NCI-H2171 treated with DMSO at 0.1 percent for 48 hours (cell line): ENCODE measurements around the gene ASIC2.

Source experiments
- DNase-seq: peaks from one replicate; lab custom pipeline; 2025; lab: John Stamatoyannopoulos, UW

Gene ASIC2

GRCh38 chr17:33154869-33155455 lies 138.1 kb downstream of the ASIC2 start:
- peak; percentile 76 for DNase-seq

- no peak for DNase-seq
These were observed 140.3 kb downstream of the ASIC2 start for GRCh38 chr17:33152783-33153182.

- DNase-seq: no peak
These were observed 141.5 kb downstream of the ASIC2 start for GRCh38 chr17:33151565-33151964.

- DNase-seq: no peak
These were observed 147.2 kb downstream of the ASIC2 start for GRCh38 chr17:33145941-33146340.

GRCh38 chr17:33144837-33145236 lies 148.3 kb downstream of the ASIC2 start:
- no peak for DNase-seq

GRCh38 chr17:33142705-33143299 lies 150.3 kb downstream of the ASIC2 start:
- DNase-seq: no peak

GRCh38 chr17:33140413-33141099 lies 152.5 kb downstream of the ASIC2 start:
- no peak for DNase-seq

GRCh38 chr17:33138627-33139026 lies 154.5 kb downstream of the ASIC2 start:
- DNase-seq: no peak

- DNase-seq: no peak
These were observed 155.7 kb downstream of the ASIC2 start for GRCh38 chr17:33137426-33137825.

- no peak for DNase-seq
These were observed 157.4 kb downstream of the ASIC2 start for GRCh38 chr17:33135691-33136090.

- DNase-seq: no peak
These were observed 161.5 kb downstream of the ASIC2 start for GRCh38 chr17:33131620-33132019.

GRCh38 chr17:33127706-33128105 lies 165.4 kb downstream of the ASIC2 start:
- no peak for DNase-seq

GRCh38 chr17:33126086-33126485 lies 167.0 kb downstream of the ASIC2 start:
- DNase-seq: no peak

GRCh38 chr17:33125552-33125950 lies 167.5 kb downstream of the ASIC2 start:
- no peak for DNase-seq

GRCh38 chr17:33124871-33125551 lies 168.1 kb downstream of the ASIC2 start:
- no peak for DNase-seq

- DNase-seq: no peak
These were observed 168.9 kb downstream of the ASIC2 start for GRCh38 chr17:33124185-33124584.

GRCh38 chr17:33121756-33122155 lies 171.3 kb downstream of the ASIC2 start:
- DNase-seq: no peak

- DNase-seq: no peak
These were observed 171.8 kb downstream of the ASIC2 start for GRCh38 chr17:33121272-33121671.

- DNase-seq: no peak
These were observed 173.0 kb downstream of the ASIC2 start for GRCh38 chr17:33120103-33120502.

GRCh38 chr17:33118391-33119075 lies 174.6 kb downstream of the ASIC2 start:
- DNase-seq: no peak

GRCh38 chr17:33116021-33116551 lies 177.0 kb downstream of the ASIC2 start:
- no peak for DNase-seq

- no peak for DNase-seq
These were observed 177.7 kb downstream of the ASIC2 start for GRCh38 chr17:33115366-33115765.
